ENCODE measurements around the gene ARID1B. TPM values are rescaled to one million over a fixed set of nuclear protein-coding genes. Genes with fewer than 3 reads are reported as not detected.

The ARID1B gene
- total and polyA plus RNA-seq, 10 of the 15 experiments (the other 5 are each of a cell fraction or from before 2014, with no cell fraction given) = 24.7 to 133 (median 54.6) TPM

DNA sequence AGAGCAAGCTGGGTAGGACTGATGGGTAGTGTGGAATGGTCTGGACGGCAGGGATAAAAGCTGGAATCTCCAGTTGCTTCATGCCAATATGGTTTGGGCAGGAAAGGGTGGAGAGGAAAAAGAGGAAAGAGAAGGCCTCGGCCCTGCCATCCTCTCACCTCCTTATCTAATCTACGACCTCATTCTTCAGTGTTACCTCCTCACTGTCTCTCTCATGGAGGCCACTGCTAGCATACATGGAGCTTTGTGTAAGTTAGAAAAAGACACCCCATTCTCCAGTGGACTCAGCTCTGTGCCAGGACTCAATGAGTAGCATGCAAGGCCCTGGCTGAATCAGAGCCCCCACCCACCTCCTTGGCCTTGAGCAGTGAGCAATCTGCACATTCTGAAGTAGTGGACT is 6.1 kb upstream of the ARID1B start:
- RAD21 ChIA-PET (ENCODE audit: unreplicated experiment) = interaction anchor here (1.2 to 4.8 kb wide), 3 partner anchors 16 to 74 kb away, joined by 3 to 59 read pairs (median 35); no protein-coding TSS in a partner anchor
- no peak overlapping the region for H3K9ac ChIP-seq (ENCODE audit: control insufficient read depth, insufficient read depth, low read length)
- H4K20me1 ChIP-seq (ENCODE audit: control insufficient read depth, insufficient read depth) = no peaks in the 10 kb centered on the region
- peaks cover 12% of the 10 kb centered on the region for H3K79me2 ChIP-seq (ENCODE audit: control insufficient read depth, insufficient read depth, low read length)
- POLR2A ChIA-PET = interaction anchor here (0.6 to 1.5 kb wide), 4 partner anchors 10 to 43 kb away, joined by 3 to 5 read pairs (median 4); no protein-coding TSS in a partner anchor
- peaks cover 36% of the 10 kb centered on the region for H3K4me1 ChIP-seq (ENCODE audit: control insufficient read depth, insufficient read depth, low read length)
- BruUV-seq (replicated peaks) = no TSS peak
- H3K27ac ChIP-seq (ENCODE audit: control insufficient read depth, insufficient read depth) = no peak overlapping the region
- H2AFZ ChIP-seq (ENCODE audit: control insufficient read depth, low read depth, low read length) = no peak overlapping the region
- H3K4me2 ChIP-seq (ENCODE audit: control insufficient read depth, insufficient read depth) = no peak overlapping the region
- ATAC-seq (no peak), FAIRE-seq (no peak), DNase-seq (ENCODE audit: low read depth, low spot score) (no peak)
- intact Hi-C loops (cut with micrococcal nuclease; ENCODE audit: unreplicated experiment) (loop anchor here (10.0 kb wide), 1 partner anchor 376 kb away; no protein-coding TSS in a partner anchor), in situ Hi-C loops (cut with MboI) (no loop called here)
- TF ChIP-seq ZBTB11 (CRISPR knock-in tag; IDR thresholded peaks at IDR 0.05) (no peak), BCLAF1 (IDR thresholded peaks at IDR 0.05) (no peak), SREBF2 (IDR thresholded peaks at IDR 0.05; ENCODE audit: low read length) (no peak), MYB (IDR thresholded peaks at IDR 0.05; ENCODE audit: borderline replicate concordance, low read depth, low read length) (no peak), BACH1 (IDR thresholded peaks at IDR 0.05; ENCODE audit: borderline replicate concordance) (no peak), CUX1 (IDR thresholded peaks at IDR 0.05; ENCODE audit: insufficient replicate concordance, low read depth, low read length) (no peak), MTA2 (IDR thresholded peaks at IDR 0.05; ENCODE audit: low read depth) (no peak), SPI1 (IDR thresholded peaks at IDR 0.05; ENCODE audit: borderline replicate concordance, insufficient read depth, low read depth, low read length) (no peak)
- H3K36me3 ChIP-seq (ENCODE audit: control insufficient read depth in 2 of 2, insufficient read depth in 2 of 2, low read length in 1 of 2) = no peaks in the 10 kb centered on the region
- SMC1A ChIA-PET (ENCODE audit: uncharacterized antibody, unreplicated experiment) = interaction anchor here (0.8 to 6.6 kb wide), 6 partner anchors 9 to 73 kb away, joined by 3 to 100 read pairs (median 7); no protein-coding TSS in a partner anchor
- WGBS (ENCODE audit: insufficient coverage, insufficient replicate concordance, low lambda C conversion rate, missing lambda C conversion rate) = 100% methylated on average over 3 of the region's 3 CpGs
- H3K9me3 ChIP-seq (replicated peaks; ENCODE audit: control insufficient read depth, insufficient read depth, low read length) = no peaks in the 10 kb centered on the region
- no peaks in the 10 kb centered on the region for H3K27me3 ChIP-seq (replicated peaks in 1 of 2; ENCODE audit: control insufficient read depth in 2 of 2, insufficient read depth in 2 of 2, low read length in 1 of 2)
- CTCF ChIA-PET = interaction anchor here (0.8 to 1.6 kb wide), 4 partner anchors 9 to 62 kb away, joined by 3 to 8 read pairs (median 6); no protein-coding TSS in a partner anchor
- H3K4me3 ChIP-seq = no peak overlapping the region

Measured in GM12878 (cell line).